Measurements from ENCODE around the gene OMP. TPM values are rescaled to one million over a fixed set of nuclear protein-coding genes. Genes with fewer than 3 reads are reported as not detected.

OMP gene
- polyA plus RNA-seq, 1 donor from 2014 or later = not detected

- H3K27me3 ChIP-seq (ENCODE audit: insufficient read depth, low read depth, low read length) = no peaks in the 10 kb centered on the region
- no peaks in the 10 kb centered on the region for H3K79me2 ChIP-seq (replicated peaks; ENCODE audit: insufficient read depth, low read length)
- no peak overlapping the region for H3K27ac ChIP-seq (ENCODE audit: low read length)
- no peaks in the 10 kb centered on the region for H4K20me1 ChIP-seq (ENCODE audit: insufficient read depth)
- no peaks in the 10 kb centered on the region for H3K9me3 ChIP-seq (ENCODE audit: low read length)
- H3K9me2 ChIP-seq (ENCODE audit: insufficient read depth, low read length) = no peaks in the 10 kb centered on the region
- no peak overlapping the region for H3K9ac ChIP-seq (ENCODE audit: low read length)
- no peaks in the 10 kb centered on the region for H3K36me3 ChIP-seq (ENCODE audit: insufficient read depth, low read length)
- H3K4me2 ChIP-seq (ENCODE audit: low read length) = no peak overlapping the region
- H3K4me3 ChIP-seq (ENCODE audit: low read length) = no peak overlapping the region
- TF ChIP-seq REST (IDR thresholded peaks at IDR 0.05; ENCODE audit: borderline replicate concordance) = no peak
- no peak for TF ChIP-seq MXI1 (conservative IDR thresholded peaks at IDR 0.05; ENCODE audit: poor library complexity, severe bottlenecking)
- no peak for TF ChIP-seq SMC3 (conservative IDR thresholded peaks at IDR 0.05; ENCODE audit: poor library complexity)
- TF ChIP-seq EP300 (conservative IDR thresholded peaks at IDR 0.05; ENCODE audit: poor library complexity, severe bottlenecking) = no peak
- TF ChIP-seq POLR2AphosphoS5 (IDR thresholded peaks at IDR 0.05) = no peak
- TF ChIP-seq CTCF (IDR thresholded peaks at IDR 0.05; ENCODE audit: poor library complexity, severe bottlenecking) = no peak
- no peak overlapping the region for H2AFZ ChIP-seq (ENCODE audit: low read depth, low read length)
- H3F3A ChIP-seq (ENCODE audit: insufficient read depth, low read length, poor library complexity, severe bottlenecking) = no peaks in the 10 kb centered on the region
These were observed 22.6 kb downstream of the OMP start for GRCh38 chr11:77125191-77125590.

GRCh38 chr11:77125695-77126094, 23.1 kb downstream of the OMP start:
- no peak overlapping the region for H3K27ac ChIP-seq (ENCODE audit: low read length)
- H3K9me2 ChIP-seq (ENCODE audit: insufficient read depth, low read length) = no peaks in the 10 kb centered on the region
- no peak overlapping the region for H2AFZ ChIP-seq (ENCODE audit: low read depth, low read length)
- TF ChIP-seq RAD21 (conservative IDR thresholded peaks at IDR 0.05) (no peak), EP300 (conservative IDR thresholded peaks at IDR 0.05; ENCODE audit: poor library complexity, severe bottlenecking) (no peak), REST (IDR thresholded peaks at IDR 0.05; ENCODE audit: borderline replicate concordance) (no peak), EZH2 (IDR thresholded peaks at IDR 0.05; ENCODE audit: borderline replicate concordance, insufficient read depth, low read length, poor library complexity, severe bottlenecking) (no peak), SMC3 (conservative IDR thresholded peaks at IDR 0.05; ENCODE audit: poor library complexity) (no peak)
- no peaks in the 10 kb centered on the region for H3K27me3 ChIP-seq (ENCODE audit: insufficient read depth, low read depth, low read length)
- H3K4me3 ChIP-seq (ENCODE audit: low read length) = no peak overlapping the region
- no peaks in the 10 kb centered on the region for H4K20me1 ChIP-seq (ENCODE audit: insufficient read depth)
- no peaks in the 10 kb centered on the region for H3K79me2 ChIP-seq (replicated peaks; ENCODE audit: insufficient read depth, low read length)
- no peak overlapping the region for H3K9ac ChIP-seq (ENCODE audit: low read length)
- H3F3A ChIP-seq (ENCODE audit: insufficient read depth, low read length, poor library complexity, severe bottlenecking) = no peaks in the 10 kb centered on the region
- H3K36me3 ChIP-seq (ENCODE audit: insufficient read depth, low read length) = no peaks in the 10 kb centered on the region
- no peaks in the 10 kb centered on the region for H3K9me3 ChIP-seq (ENCODE audit: low read length)
- no peak overlapping the region for H3K4me2 ChIP-seq (ENCODE audit: low read length)
